BLaER1 (cell line): ENCODE results near the gene SMYD3.

ENCODE experiments used
- H3K27ac ChIP-seq: shearing (Covaris generic); formaldehyde crosslinking; 2 replicates; pipeline ENCODE4 v1.8.1; 2022
- H3K27me3 ChIP-seq: shearing (Covaris generic); formaldehyde crosslinking; 2 replicates; pipeline ENCODE4 v1.8.1; 2022
- H3K36me3 ChIP-seq: shearing (Covaris generic); formaldehyde crosslinking; 2 replicates; pipeline ENCODE4 v1.8.1; 2022
- H3K4me1 ChIP-seq: shearing (Covaris generic); formaldehyde crosslinking; 2 replicates; pipeline ENCODE4 v1.8.1; 2022
- H3K4me2 ChIP-seq: shearing (Covaris generic); formaldehyde crosslinking; 2 replicates; pipeline ENCODE4 v1.8.1; 2022
- H3K4me3 ChIP-seq: shearing (Covaris generic); formaldehyde crosslinking; 2 replicates; pipeline ENCODE4 v1.8.1; 2022
- H3K9ac ChIP-seq: shearing (Covaris generic); formaldehyde crosslinking; 2 replicates; pipeline ENCODE4 v1.8.1; 2022
- H3K9me3 ChIP-seq: shearing (Covaris generic); formaldehyde crosslinking; 2 replicates; pipeline ENCODE4 v1.8.1; 2022
- H4K20me1 ChIP-seq: shearing (Covaris generic); formaldehyde crosslinking; 2 replicates; pipeline ENCODE4 v1.8.1; 2022
- Cebpa-rat ChIP-seq: shearing (Covaris generic); IDR thresholded peaks from 2 replicates; pipeline ENCODE4 v1.8.1; 2022

Gene SMYD3

GRCh38 chr1:246069581-246069980 lies 437.5 kb downstream of the SMYD3 start:
- Histone ChIP-seq H3K27me3 (no peaks in the 10 kb centered on the region), H4K20me1 (no peaks in the 10 kb centered on the region), H3K36me3 (no peaks in the 10 kb centered on the region), H3K9ac (no peak overlapping the region), H3K4me3 (no peak overlapping the region), H3K4me2 (peak overlapping the region; percentile 94), H3K4me1 (peaks cover 51% of the 10 kb centered on the region), H3K27ac (peak overlapping the region; percentile 39), H3K9me3 (no peaks in the 10 kb centered on the region)
- TF ChIP-seq Cebpa-rat: no peak

GRCh38 chr1:246068619-246069509 lies 438.2 kb downstream of the SMYD3 start:
- H3K27me3 ChIP-seq: no peaks in the 10 kb centered on the region
- peak overlapping the region; percentile 72 for H3K27ac ChIP-seq
- H3K36me3 ChIP-seq: no peaks in the 10 kb centered on the region
- no peaks in the 10 kb centered on the region for H3K9me3 ChIP-seq
- H4K20me1 ChIP-seq: no peaks in the 10 kb centered on the region
- H3K4me3 ChIP-seq: no peak overlapping the region
- H3K4me1 ChIP-seq: peaks cover 51% of the 10 kb centered on the region
- peak overlapping the region; percentile 94 for H3K4me2 ChIP-seq
- peak overlapping the region; percentile 70; the same call in 1 of the 2 replicates for H3K9ac ChIP-seq
- no peak for TF ChIP-seq Cebpa-rat

GRCh38 chr1:246068217-246068512 lies 438.9 kb downstream of the SMYD3 start:
- no peaks in the 10 kb centered on the region for H3K36me3 ChIP-seq
- H3K4me1 ChIP-seq: peaks cover 54% of the 10 kb centered on the region
- TF ChIP-seq Cebpa-rat: no peak
- peak overlapping the region; percentile 70; the same call in 1 of the 2 replicates for H3K9ac ChIP-seq
- peak overlapping the region; percentile 94 for H3K4me2 ChIP-seq
- H3K9me3 ChIP-seq: no peaks in the 10 kb centered on the region
- no peaks in the 10 kb centered on the region for H4K20me1 ChIP-seq
- peak overlapping the region; percentile 54; the same call in 1 of the 2 replicates for H3K4me3 ChIP-seq
- no peaks in the 10 kb centered on the region for H3K27me3 ChIP-seq
- H3K27ac ChIP-seq: peak overlapping the region; percentile 72

GRCh38 chr1:246067432-246068216 lies 439.5 kb downstream of the SMYD3 start:
- H3K4me3 ChIP-seq: peak overlapping the region; percentile 54
- TF ChIP-seq Cebpa-rat: no peak
- H3K36me3 ChIP-seq: no peaks in the 10 kb centered on the region
- H3K4me1 ChIP-seq: peaks cover 59% of the 10 kb centered on the region
- no peaks in the 10 kb centered on the region for H3K27me3 ChIP-seq
- H4K20me1 ChIP-seq: no peaks in the 10 kb centered on the region
- no peaks in the 10 kb centered on the region for H3K9me3 ChIP-seq
- H3K9ac ChIP-seq: peak overlapping the region; percentile 70
- peak overlapping the region; percentile 94 for H3K4me2 ChIP-seq
- H3K27ac ChIP-seq: peak overlapping the region; percentile 72

- H4K20me1 ChIP-seq: no peaks in the 10 kb centered on the region
- no peaks in the 10 kb centered on the region for H3K27me3 ChIP-seq
- H3K4me1 ChIP-seq: peaks cover 55% of the 10 kb centered on the region
- H3K36me3 ChIP-seq: no peaks in the 10 kb centered on the region
- no peak overlapping the region for H3K4me3 ChIP-seq
- peak overlapping the region; percentile 94 for H3K4me2 ChIP-seq
- H3K9me3 ChIP-seq: no peaks in the 10 kb centered on the region
- 0 out of 2 replicates have a peak overlapping the region, but pooled peaks have one; percentile 70 for H3K9ac ChIP-seq
- peak overlapping the region; percentile 72 for H3K27ac ChIP-seq
- TF ChIP-seq Cebpa-rat: no peak
Observed at GRCh38 chr1:246066573-246066972, 440.5 kb downstream of the SMYD3 start.

- Histone ChIP-seq H3K4me2 (no peak overlapping the region), H3K4me3 (no peak overlapping the region), H3K4me1 (peaks cover 54% of the 10 kb centered on the region), H3K9ac (no peak overlapping the region), H4K20me1 (no peaks in the 10 kb centered on the region), H3K9me3 (no peaks in the 10 kb centered on the region), H3K27me3 (no peaks in the 10 kb centered on the region), H3K36me3 (no peaks in the 10 kb centered on the region), H3K27ac (no peak overlapping the region)
- TF ChIP-seq Cebpa-rat: no peak
Observed at GRCh38 chr1:246065592-246065991, 441.5 kb downstream of the SMYD3 start.

- H3K4me3 ChIP-seq: no peak overlapping the region
- peaks cover 47% of the 10 kb centered on the region for H3K4me1 ChIP-seq
- no peaks in the 10 kb centered on the region for H3K36me3 ChIP-seq
- no peak overlapping the region for H3K27ac ChIP-seq
- no peaks in the 10 kb centered on the region for H4K20me1 ChIP-seq
- TF ChIP-seq Cebpa-rat: no peak
- H3K9me3 ChIP-seq: no peaks in the 10 kb centered on the region
- H3K4me2 ChIP-seq: no peak overlapping the region
- no peaks in the 10 kb centered on the region for H3K27me3 ChIP-seq
- H3K9ac ChIP-seq: no peak overlapping the region
Observed at GRCh38 chr1:246064891-246065290, 442.2 kb downstream of the SMYD3 start.

GRCh38 chr1:246063013-246063616 lies 444.0 kb downstream of the SMYD3 start:
- H3K27me3 ChIP-seq: no peaks in the 10 kb centered on the region
- H3K4me2 ChIP-seq: peak overlapping the region; percentile 46
- H3K36me3 ChIP-seq: no peaks in the 10 kb centered on the region
- TF ChIP-seq Cebpa-rat: no peak
- peaks cover 29% of the 10 kb centered on the region for H3K4me1 ChIP-seq
- H3K9me3 ChIP-seq: no peaks in the 10 kb centered on the region
- H4K20me1 ChIP-seq: no peaks in the 10 kb centered on the region
- no peak overlapping the region for H3K9ac ChIP-seq
- H3K27ac ChIP-seq: no peak overlapping the region
- H3K4me3 ChIP-seq: no peak overlapping the region

GRCh38 chr1:246058466-246058865 lies 448.6 kb downstream of the SMYD3 start:
- H3K4me2 ChIP-seq: no peak overlapping the region
- H3K27me3 ChIP-seq: no peaks in the 10 kb centered on the region
- no peak overlapping the region for H3K4me3 ChIP-seq
- TF ChIP-seq Cebpa-rat: no peak
- H3K27ac ChIP-seq: no peak overlapping the region
- H3K9me3 ChIP-seq: 0 out of 2 replicates have a peak, but pooled peaks cover 6% of the 10 kb centered on the region
- H3K9ac ChIP-seq: no peak overlapping the region
- H3K36me3 ChIP-seq: no peaks in the 10 kb centered on the region
- H3K4me1 ChIP-seq: peaks cover 8% of the 10 kb centered on the region
- H4K20me1 ChIP-seq: no peaks in the 10 kb centered on the region
